H1 (cell line): ENCODE measurements around the gene FNDC5. TPM values are rescaled to one million over a fixed set of nuclear protein-coding genes. Genes with fewer than 3 reads are reported as not detected.

ENCODE experiments used
- CHD2 ChIP-seq: IDR thresholded peaks from 2 replicates; pipeline ENCODE4 v1.6.1; 2012; ENCODE audit warnings: low read length, improper control_type of control experiment
- EGR1 ChIP-seq: IDR thresholded peaks from 2 replicates; pipeline ENCODE4 v1.6.1; 2011; ENCODE audit warnings: low read depth, low read length, borderline replicate concordance
- GTF2F1 ChIP-seq: IDR thresholded peaks from 2 replicates; pipeline ENCODE4 v1.6.1; 2012; ENCODE audit warnings: low read depth, low read length, improper control_type of control experiment, borderline replicate concordance
- PHF8 ChIP-seq: fragments of 200-600 bp; sonication (generic); conservative IDR thresholded peaks from 2 replicates; pipeline ENCODE4 v1.7.1; 2012; ENCODE audit warnings: low read depth, mild to moderate bottlenecking, inconsistent platforms, low read length, moderate library complexity
- SIX5 ChIP-seq: IDR thresholded peaks from 2 replicates; pipeline ENCODE4 v1.6.1; 2011; ENCODE audit warnings: mild to moderate bottlenecking, low read depth, low read length
- ZNF274 ChIP-seq: IDR thresholded peaks from 2 replicates; pipeline ENCODE4 v1.7.0; 2012; ENCODE audit warnings: low read length, borderline replicate concordance; ENCODE audit errors: extremely low read depth
- polyA plus RNA-seq, 7 experiments: library from polyadenylated mRNA; depleted of rRNA in 3 of 7; stranded (reverse) in 5 of 7; unstranded in 2 of 7; fragments of >200 nt in 5 of 7; fragments of 200-250 nt in 2 of 7; gene quantifications; 1 replicate in 5 of 7; 2 replicates in 1 of 7; 4 replicates in 1 of 7; pipeline versions ENCODE4 v1.2.1 to v1.2.3, GENCODE V29; 2011 to 2013; ENCODE audit warnings: missing spikeins in 2 of 7, mixed read lengths in 2 of 7
- total RNA-seq: library from RNA; stranded (reverse); fragmentation: NEBNext Ultra II Directional; extraction: Animal tissue kit (Norgen Biotek cat#: 25700); gene quantifications from 2 replicates; pipeline ENCODE4 v1.2.1, GENCODE V29; 2021

The FNDC5 gene
- total and polyA plus RNA-seq, 2 of the 8 experiments (the other 6 are each of a cell fraction or from before 2014, with no cell fraction given), result 1.8 to 2.0 TPM

- TF ChIP-seq SIX5, result no peak
- no peak for TF ChIP-seq CHD2
- TF ChIP-seq ZNF274, result no peak
- no peak for TF ChIP-seq PHF8
- no peak for TF ChIP-seq GTF2F1
- no peak for TF ChIP-seq EGR1
These were observed 14.7 kb downstream of the FNDC5 start (continued) for GRCh38 chr1:32855861-32856617.
